ENCODE data around the gene SLC30A1.

SLC30A1 gene

GRCh38 chr1:211607754-211608473, 29.0 kb upstream of the SLC30A1 start:
- no peak for DNase-seq (ENCODE audit: low spot score)

DNA sequence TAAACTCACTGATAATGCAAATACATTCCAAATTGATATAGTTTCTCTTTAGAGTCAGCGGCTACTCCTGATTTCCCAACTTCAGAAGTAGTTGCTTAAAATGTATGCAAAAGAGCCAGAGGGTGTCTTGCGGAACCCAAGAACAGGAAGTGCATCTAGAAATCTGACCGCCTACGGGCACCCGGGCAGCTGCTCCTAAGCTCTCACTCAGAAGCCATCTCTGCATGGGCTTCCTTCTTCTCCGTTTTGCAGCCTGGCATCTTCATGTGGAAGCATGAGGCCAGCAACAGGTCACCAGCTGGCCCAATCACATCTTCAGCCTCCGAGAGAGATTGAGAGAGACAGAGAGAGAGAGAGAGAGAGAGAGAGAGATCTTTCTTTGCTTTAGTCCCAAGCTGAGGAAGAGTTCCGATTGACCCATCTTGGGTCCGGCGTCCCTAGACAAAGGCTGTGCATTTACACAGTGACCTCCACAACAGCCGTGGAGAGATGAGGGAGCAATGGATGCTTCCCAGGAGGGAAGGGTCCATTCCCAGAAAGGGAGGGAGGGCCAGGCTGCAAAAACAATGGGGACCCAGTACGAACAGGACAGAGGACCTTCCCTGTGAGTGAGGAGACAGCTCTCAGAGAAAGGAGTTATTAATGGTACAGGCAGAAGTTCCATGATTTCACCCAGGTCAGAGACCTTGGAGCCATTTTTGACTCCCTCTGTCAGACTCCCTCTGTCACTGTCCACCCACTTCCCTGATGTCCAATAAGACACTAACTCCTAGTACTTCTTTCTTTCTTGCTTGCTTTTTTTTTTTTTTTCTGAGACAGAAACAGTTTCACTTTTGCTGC, 28.2 kb upstream of the SLC30A1 start:
- DNase-seq (ENCODE audit: low spot score), result no peak

DNA sequence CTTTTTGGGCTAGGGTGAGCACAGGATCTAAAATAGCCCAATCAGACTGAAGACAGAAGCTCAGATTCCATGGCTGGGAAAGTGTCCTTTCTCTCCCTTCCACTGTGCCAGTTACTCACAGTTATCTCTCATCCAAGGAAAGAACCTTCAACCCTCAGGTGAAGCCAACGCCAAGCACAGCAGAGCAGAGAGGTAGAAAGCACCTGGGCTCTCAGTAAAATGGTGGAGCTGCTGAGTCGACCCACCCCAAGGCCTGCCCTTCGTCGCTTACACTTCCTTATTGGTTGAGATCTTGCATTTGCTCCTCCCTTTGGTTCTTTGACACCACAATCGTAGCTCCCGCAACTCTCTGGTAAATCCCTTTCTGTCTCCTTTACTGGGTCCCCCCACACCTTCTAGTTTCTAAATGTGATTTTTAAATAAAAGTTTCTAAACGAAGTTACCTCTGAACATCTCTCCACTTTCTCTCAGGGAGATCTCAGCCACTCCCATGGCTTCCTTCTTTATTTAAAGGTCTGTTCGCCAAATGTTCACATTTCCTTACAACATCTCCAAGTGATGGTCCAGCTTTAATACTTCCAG, 27.5 kb upstream of the SLC30A1 start:
- no peak for DNase-seq (ENCODE audit: low spot score)

DNA sequence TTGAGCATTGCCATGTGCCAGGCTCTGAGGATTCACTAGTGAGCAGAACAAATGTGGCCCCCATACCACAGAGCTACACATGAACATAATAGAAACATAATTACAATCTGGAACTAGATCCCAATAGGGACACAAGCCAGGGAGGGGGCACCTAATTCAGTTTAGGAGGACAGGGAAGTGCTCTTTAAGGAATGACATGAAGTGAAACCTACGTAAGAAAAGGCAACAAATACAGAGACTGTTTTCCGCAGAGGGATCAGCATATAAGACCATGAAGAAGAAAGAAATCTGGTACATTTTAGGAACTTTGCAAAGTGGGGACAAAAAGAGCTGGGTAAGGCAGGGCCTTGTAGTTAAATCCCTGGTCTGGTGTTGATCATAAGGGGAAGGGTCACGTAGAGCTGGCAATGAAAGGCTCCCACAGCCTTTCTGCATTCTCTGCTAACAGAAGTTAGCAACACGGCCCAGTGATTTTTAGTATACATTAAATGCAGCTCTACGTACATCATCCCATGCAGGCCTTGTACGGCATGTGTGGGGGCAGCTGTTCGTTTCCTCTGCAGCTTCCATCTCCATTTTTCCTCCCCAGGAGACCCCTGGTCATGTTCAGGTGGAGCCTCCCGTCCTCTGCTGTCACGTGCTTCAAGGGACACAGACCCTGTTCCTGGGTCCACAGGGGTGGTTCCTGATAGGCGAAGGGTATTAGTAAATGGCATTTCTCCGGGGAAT, 26.8 kb upstream of the SLC30A1 start:
- no peak for DNase-seq (ENCODE audit: low spot score)

- no peak for DNase-seq (ENCODE audit: low spot score)
Observed at GRCh38 chr1:211605034-211605433, 26.1 kb upstream of the SLC30A1 start.

- DNase-seq (ENCODE audit: low spot score), result no peak
Observed at GRCh38 chr1:211604548-211604947, 25.6 kb upstream of the SLC30A1 start.

DNA sequence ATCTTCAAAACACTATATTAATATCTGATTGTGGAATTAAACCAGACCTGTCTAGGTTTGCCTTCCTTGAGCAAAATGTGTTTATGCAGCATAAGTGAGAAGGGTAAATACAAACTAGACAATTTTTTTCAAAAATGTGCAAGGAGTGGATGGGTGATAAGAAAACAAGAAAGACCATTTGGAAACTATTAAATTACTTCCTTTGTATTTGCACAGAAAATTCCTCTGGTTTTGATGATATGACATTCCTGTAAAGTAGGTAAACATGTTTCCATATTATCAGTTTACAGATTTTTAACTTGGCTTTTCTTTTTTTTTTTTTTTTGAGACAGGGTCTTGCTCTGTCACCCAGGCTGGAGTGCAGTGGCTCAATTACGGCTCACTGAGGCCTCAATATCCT, 24.8 kb upstream of the SLC30A1 start:
- DNase-seq (ENCODE audit: low spot score), result no peak

GRCh38 chr1:211603191-211603701, 24.3 kb upstream of the SLC30A1 start:
- DNase-seq (ENCODE audit: low spot score), result no peak

DNA sequence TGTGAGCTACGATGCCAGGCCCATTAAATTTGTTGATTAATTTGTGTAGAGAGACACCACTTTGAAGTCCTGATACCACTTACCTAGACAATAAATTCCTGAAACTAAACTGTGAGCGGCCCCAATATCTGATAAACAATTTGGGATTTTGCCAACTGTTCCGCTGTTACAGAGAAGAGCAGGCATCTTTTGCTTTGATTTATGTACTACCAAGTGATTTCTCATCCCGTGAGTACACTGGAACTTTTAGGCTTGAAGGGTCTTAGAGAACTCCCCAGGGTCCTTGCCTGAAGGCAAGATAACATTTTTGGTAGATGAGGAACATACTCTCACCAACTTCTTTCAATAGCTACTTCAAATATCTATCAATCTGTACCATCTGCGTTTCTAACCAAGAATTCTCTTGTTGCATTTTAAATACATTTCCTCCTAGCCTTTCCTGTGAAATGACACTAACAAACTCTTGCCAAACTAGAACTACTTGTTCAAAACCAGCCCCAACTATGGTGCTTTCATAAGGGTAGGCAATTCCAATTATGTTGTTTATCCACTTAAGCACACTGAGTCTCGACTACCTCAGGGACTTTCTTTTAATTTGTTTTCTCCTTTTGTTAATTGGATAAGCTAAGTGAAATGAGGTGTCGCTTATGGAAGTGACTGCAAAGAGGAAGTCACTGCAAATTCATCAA, 23.2 kb upstream of the SLC30A1 start:
- DNase-seq (ENCODE audit: low spot score), result no peak

GRCh38 chr1:211601159-211601558, 22.2 kb upstream of the SLC30A1 start:
- DNase-seq (ENCODE audit: low spot score), result no peak

DNA sequence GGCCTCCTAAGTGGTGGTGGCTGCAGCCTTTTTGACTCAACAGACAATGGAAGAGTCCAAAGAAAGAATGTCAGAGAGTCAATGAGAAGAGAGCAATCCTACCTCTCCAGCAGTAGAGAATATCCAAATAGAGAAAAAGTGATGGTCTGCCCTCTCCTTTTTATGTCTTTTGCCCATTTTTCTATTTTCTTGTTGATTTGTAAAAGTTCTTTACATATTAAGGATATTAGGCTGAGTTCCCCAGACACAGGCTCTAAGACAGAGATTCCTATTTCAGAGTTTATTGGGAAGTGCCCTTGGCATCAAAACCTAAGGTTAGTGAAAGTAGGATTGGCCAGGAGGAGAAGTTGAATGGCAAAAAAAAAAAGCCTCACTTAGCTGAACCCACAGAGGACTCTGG, 20.3 kb upstream of the SLC30A1 start:
- DNase-seq (ENCODE audit: low spot score), result no peak

- no peak for DNase-seq (ENCODE audit: low spot score)
Observed at GRCh38 chr1:211598514-211598913, 19.6 kb upstream of the SLC30A1 start.

DNA sequence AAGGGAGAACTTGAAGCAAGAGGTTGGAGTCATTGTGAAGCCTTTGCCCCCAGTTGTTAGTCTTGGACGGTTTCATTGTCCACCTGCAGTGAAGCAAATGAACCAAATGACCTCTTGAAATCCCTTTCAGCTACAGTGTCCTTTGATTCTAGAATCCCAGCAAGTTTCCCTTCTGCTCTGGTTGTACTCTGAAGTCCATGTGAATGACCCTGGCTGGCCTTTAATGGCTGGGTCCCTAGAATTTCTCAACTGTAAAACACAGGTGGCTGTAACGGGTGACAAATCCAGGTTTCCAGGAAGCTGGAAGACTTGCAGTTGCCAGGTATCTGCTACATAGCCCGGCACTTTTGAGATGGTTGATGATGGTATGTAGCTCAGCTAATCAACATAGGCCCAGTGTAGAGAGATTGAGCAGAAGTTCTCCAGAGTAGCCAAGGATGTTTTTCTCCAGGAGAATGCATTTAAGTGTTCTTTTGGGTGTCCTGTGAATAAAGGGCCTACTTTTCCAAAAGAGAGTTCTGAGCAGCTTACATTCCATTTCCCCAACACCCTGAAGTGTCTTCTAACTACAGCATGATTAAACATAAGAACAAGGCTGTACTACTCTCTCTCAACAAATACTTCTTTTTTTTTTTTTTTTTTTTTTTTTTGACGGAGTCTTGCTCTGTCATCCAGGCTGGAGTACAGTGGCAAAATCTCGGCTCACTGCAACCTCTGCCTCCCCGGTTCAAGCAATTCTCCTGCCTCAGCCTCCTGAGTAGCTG, 17.6 kb upstream of the SLC30A1 start:
- no peak for DNase-seq (ENCODE audit: low spot score)

DNA sequence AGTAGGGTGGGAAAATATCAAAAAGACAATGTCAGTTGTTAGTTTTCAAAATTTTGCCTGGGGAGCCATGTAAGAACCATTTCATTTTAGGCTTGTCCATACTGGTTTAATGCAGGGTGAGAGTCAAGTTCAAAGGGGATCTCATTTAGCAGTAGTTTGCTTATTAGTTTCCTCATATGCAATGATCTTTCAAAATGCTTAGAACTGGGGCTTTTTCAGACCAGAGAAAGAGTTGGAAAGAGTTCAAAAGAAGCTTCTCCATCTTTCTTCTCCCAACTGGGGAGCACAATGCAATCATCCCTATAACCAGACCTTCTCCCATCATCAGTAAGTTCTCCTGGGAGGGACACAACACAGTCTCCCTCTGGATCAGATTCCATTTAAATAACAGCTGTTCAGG, 16.5 kb upstream of the SLC30A1 start:
- DNase-seq (ENCODE audit: low spot score), result no peak

DNA sequence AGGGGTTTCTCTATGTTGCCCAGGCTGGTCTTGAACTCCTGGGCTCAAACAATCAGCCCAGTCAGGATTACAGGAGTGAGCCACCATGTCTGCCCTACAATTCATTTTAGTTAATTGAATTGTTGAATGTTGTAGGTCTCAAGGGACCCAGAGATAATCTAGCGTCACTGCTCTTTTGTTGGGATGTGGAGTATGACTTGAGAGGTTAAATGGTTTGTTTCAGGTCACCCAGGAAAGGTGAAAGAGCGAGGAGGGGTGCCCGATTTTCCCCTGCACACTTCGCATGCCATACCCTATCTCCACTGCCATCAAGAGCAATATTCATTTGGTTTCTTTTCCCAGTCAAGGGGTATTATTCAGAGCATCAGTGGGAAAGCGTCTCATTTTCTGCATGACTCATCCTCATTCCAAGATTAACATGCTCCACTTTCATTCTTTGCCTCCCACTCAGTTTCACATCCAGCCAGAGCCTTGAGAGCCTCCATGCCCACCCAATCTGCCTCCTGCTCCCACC, 13.1 kb upstream of the SLC30A1 start:
- no peak for DNase-seq (ENCODE audit: low spot score)

DNA sequence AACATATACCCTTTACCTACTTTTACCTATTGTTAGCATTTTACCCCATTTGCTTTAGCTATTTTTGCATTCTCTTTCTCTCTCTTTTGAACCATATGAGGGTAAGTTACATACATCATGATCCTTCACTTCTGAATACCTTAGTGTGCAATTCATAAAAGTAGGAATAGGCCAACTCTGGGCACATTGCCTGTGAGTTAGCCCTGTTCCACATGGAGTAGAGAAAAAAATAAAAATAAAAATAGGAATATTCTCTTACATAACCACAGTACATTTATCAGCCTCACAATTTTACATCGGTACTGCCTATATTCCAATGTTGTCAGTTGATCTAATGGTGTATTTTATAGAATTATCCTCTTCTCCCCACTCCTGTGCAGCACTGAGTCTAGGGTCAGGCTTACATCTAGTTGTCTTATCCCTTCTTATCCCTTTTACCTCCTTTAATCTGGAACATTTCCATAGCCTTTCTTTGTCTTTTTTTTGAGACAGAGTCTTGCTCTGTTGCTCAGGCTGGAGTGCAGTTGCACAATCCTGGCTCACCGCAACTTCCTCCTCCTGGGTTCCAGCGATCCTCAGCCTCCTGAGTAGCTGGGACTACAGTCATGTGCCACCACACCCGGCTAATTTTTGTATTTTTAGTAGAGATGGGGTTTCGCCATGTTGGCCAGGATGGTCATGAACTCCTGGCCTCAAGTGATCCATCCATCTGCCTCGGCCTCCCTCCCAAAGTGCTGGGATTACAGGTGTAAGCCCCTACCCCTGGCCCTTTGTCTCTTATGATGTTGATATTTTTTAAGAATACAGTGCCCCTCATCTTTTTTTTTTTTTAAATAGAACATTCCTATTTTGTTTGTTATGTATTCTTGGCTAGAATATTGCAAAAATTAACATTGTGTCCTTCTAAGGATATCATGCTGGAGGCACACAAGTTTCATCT, 11.1 kb upstream of the SLC30A1 start:
- no peak for DNase-seq (ENCODE audit: low spot score)

DNA sequence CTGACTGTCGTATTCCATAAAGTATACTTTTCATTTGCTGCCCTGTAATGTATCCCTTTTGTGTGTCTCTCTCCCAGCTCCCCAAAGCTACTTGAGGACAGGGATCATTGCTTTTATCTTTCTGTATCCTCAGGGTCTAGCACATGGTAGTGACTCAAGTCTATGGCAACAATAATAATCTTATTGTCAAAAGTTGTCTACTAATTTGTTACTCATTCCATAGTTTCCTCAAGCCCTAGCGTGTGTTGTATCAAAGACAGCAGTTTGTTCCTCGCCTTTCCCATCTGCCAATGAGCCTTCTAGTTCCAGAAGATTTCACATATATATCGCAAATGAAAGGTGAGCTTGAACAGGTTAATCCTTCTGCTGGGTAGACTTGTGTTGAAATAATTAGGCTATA, 9.8 kb upstream of the SLC30A1 start:
- DNase-seq (ENCODE audit: low spot score), result no peak

GRCh38 chr1:211587123-211587522, 8.2 kb upstream of the SLC30A1 start:
- no peak for DNase-seq (ENCODE audit: low spot score)

GRCh38 chr1:211586538-211586937, 7.6 kb upstream of the SLC30A1 start:
- no peak for DNase-seq (ENCODE audit: low spot score)

Measured in hematopoietic multipotent progenitor cell treated with erythropoietin and hydrocortisone succinate and interleukin-3 and kit ligand, for 17 days (in vitro differentiated cells).